WTC11 (cell line): Measurements from ENCODE around the gene UNC93B1. TPM values are rescaled to one million over a fixed set of nuclear protein-coding genes. Genes with fewer than 3 reads are reported as not detected.
A peak's percentile ranks its signal among the peaks of the same experiment; 100 is the strongest.
"Not testable (repeated sequence)": the region's sequence is repeated elsewhere in the genome, so short reads cannot be mapped to it uniquely, and the experiment has no call there.

ENCODE experiments used
- ATAC-seq: fragments of 200-7000 bp; cut with Tn5 transposase; 2 replicates; pipeline ENCODE4 v1.10.0; 2021; ENCODE audit warnings: mild to moderate bottlenecking, moderate library complexity
- CTCF ChIA-PET: fragments of 300-600 bp; sonication (Branson Sonifier 250); formaldehyde crosslinking; loops from one replicate; lab custom pipeline; 2021; ENCODE audit warnings: antibody characterized with exemption; lab: Charles Lee
- POLR2A ChIA-PET: fragments of 350-600 bp; sonication (Branson Sonifier 250); formaldehyde crosslinking; loops from one replicate; lab custom pipeline; 2021; ENCODE audit warnings: antibody characterized with exemption; lab: Charles Lee
- DNase-seq: peaks from one replicate; pipeline ENCODE4 v3.0.0; 2021; ENCODE audit warnings: low spot score
- H3K27ac Mint-ChIP-seq: 2 replicates; pipeline ENCODE4 v1.8.0; 2021; ENCODE audit warnings: mixed read lengths
- H3K27me3 Mint-ChIP-seq: 2 replicates; pipeline ENCODE4 v1.8.0; 2021; ENCODE audit warnings: low read depth, mild to moderate bottlenecking, moderate library complexity, mixed read lengths
- H3K36me3 Mint-ChIP-seq: 2 replicates; pipeline ENCODE4 v1.8.0; 2021; ENCODE audit warnings: mixed read lengths
- H3K4me1 Mint-ChIP-seq: 2 replicates; pipeline ENCODE4 v1.8.0; 2022; ENCODE audit warnings: mixed read lengths
- H3K4me3 Mint-ChIP-seq: 2 replicates; pipeline ENCODE4 v1.8.0; 2021; ENCODE audit warnings: mild to moderate bottlenecking, moderate library complexity, mixed read lengths
- H3K9me3 Mint-ChIP-seq: 2 replicates; pipeline ENCODE4 v1.8.0; 2021; ENCODE audit warnings: mixed read lengths
- NR2C2 ChIP-seq: sonication (generic); formaldehyde crosslinking; IDR thresholded peaks from 2 replicates; pipeline ENCODE4 v1.8.0; 2022; ENCODE audit warnings: mild to moderate bottlenecking, missing genetic modification reagents
- total RNA-seq: library from RNA; stranded (reverse); gene quantifications from 3 replicates; pipeline ENCODE4 v1.2.3, GENCODE V29; 2021
- TF ChIP-seq, protein P1 (sequence below): fragments of 200-600 bp; IDR thresholded peaks from 2 replicates; pipeline ENCODE4 v1.8.0; 2022; ENCODE audit warnings: antibody characterized with exemption
- TF ChIP-seq, protein P2 (sequence below): sonication (generic); formaldehyde crosslinking; IDR thresholded peaks from 2 replicates; pipeline ENCODE4 v1.8.0; 2022; ENCODE audit warnings: mild to moderate bottlenecking, missing genetic modification reagents
- TF ChIP-seq, protein P3 (sequence below): sonication (generic); formaldehyde crosslinking; IDR thresholded peaks from 2 replicates; pipeline ENCODE4 v1.8.1; 2023; ENCODE audit warnings: mild to moderate bottlenecking, moderate library complexity, missing genetic modification reagents

The UNC93B1 gene
- total RNA-seq, 1 experiment from 2014 or later: 27.9 TPM

DNA sequence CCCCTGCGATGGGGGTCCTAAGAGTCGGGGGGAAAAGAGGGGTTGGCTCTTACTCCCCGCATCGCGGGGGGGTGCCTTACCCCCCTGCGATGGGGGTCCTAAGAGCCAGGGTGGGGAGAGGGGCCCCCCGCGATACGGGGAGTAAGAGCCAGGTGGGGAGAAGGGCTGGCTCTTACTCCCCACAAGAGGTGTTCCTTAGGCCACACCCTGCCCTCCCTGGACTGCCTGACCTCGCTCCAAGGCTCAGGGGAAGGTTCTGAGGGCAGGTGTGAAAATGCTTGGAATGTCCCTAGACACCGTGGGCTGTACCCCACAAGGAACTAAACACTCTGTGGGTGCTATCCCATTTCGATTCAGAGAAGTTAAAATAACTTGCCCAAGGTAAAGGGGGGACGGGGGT, 7.8 kb downstream of the UNC93B1 start:
- peaks cover 17% of the 10 kb centered on the region for H3K4me1 Mint-ChIP-seq
- peaks cover 8% of the 10 kb centered on the region for H3K27me3 Mint-ChIP-seq
- H3K4me3 Mint-ChIP-seq: peak overlapping the region; percentile 75
- ATAC-seq (no peak), DNase-seq (no peak)
- no peaks in the 10 kb centered on the region for H3K9me3 Mint-ChIP-seq
- no peak overlapping the region for H3K27ac Mint-ChIP-seq
- ChIA-PET POLR2A (no interaction called here), CTCF (interaction anchor here (0.6 to 2.1 kb wide), 6 partner anchors 14 to 366 kb away, joined by 3 to 17 read pairs (median 7); partner anchors contain the start of genes ALDH3B1 and NUDT8)
- TF ChIP-seq NR2C2: no peak
- no peaks in the 10 kb centered on the region for H3K36me3 Mint-ChIP-seq

DNA sequence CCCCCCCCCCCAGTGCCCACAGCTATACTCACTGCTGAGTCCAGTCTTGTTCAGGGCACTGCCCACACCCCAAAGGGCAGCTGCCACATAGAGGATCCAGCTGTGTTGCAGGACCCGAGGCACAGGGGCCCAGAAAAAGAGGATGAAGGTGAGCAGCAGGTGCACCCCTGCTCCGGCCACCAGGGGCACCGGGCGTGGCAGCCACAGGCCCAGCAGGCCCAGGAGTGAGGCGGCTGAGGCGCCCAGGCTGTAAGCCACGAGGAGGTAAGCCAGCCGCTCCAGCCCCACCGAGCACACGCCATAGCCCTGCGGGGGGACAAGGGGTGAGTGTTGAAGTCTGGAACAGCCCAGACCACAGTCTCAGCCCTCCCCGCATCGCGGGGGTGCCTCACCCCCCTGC, 8.3 kb downstream of the UNC93B1 start:
- H3K27me3 Mint-ChIP-seq, DNase-seq, CTCF ChIA-PET, POLR2A ChIA-PET, H3K9me3 Mint-ChIP-seq, H3K27ac Mint-ChIP-seq, H3K36me3 Mint-ChIP-seq, H3K4me3 Mint-ChIP-seq, ATAC-seq: not testable (repeated sequence)
- peaks cover 17% of the 10 kb centered on the region for H3K4me1 Mint-ChIP-seq

DNA sequence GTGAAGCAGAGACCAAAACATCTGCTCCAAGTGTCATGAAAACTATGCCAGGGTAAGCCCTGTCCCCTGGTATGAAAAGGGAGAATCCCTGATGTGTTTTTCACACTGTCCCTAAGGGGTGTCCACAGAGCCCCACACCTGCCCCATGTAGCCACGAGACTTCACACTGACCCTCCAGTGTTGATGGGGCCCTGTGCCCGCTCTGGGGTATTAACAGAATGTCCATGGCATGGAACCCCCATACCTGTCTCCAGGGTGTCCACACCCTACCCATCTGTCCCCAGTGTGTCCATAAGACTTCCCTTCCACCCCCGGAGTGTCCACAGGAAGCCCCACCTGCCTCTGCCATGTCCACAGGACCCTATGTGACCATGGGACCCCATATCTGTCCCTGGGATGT, 8.8 kb downstream of the UNC93B1 start:
- not testable (repeated sequence) for DNase-seq, H3K9me3 Mint-ChIP-seq

DNA sequence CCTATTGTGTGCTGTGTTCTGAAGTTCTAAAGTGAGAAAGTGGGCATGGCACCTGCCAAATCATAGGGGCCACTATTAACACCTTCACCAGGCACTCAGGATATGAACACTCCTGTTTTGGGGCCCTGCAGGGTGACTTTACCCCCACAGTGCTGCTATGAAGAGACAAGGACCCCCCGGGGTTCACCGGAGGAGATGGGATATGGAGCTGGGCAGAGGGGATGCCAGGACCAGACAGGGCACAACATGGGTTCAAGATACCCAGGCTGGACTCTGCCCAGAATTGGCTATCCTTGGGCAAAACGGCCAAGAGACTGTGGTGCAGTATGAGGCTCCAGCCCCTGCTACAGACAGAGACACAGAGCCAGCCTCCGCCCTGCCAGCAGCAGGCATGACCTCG, 9.5 kb downstream of the UNC93B1 start:
- H3K27me3 Mint-ChIP-seq: peaks cover 10% of the 10 kb centered on the region
- POLR2A ChIA-PET, H3K9me3 Mint-ChIP-seq, DNase-seq, H3K27ac Mint-ChIP-seq, H3K4me3 Mint-ChIP-seq, H3K36me3 Mint-ChIP-seq, ATAC-seq: not testable (repeated sequence)
- CTCF ChIA-PET: interaction anchor here (0.6 to 3.1 kb wide), 11 partner anchors 9 to 690 kb away, joined by 3 to 17 read pairs (median 3); partner anchors contain the start of genes ALDH3B1 and UNC93B1
- H3K4me1 Mint-ChIP-seq: peaks cover 17% of the 10 kb centered on the region

More for the DNA sequence above, 8.8 kb downstream of the UNC93B1 start:
- H3K36me3 Mint-ChIP-seq, ATAC-seq, H3K27me3 Mint-ChIP-seq, H3K27ac Mint-ChIP-seq, H3K4me3 Mint-ChIP-seq, POLR2A ChIA-PET: not testable (repeated sequence)
- H3K4me1 Mint-ChIP-seq: peaks cover 17% of the 10 kb centered on the region
- CTCF ChIA-PET: interaction anchor here (3.1 kb wide), 1 partner anchor 40 kb away, joined by 17 read pairs; no protein-coding TSS in a partner anchor

DNA sequence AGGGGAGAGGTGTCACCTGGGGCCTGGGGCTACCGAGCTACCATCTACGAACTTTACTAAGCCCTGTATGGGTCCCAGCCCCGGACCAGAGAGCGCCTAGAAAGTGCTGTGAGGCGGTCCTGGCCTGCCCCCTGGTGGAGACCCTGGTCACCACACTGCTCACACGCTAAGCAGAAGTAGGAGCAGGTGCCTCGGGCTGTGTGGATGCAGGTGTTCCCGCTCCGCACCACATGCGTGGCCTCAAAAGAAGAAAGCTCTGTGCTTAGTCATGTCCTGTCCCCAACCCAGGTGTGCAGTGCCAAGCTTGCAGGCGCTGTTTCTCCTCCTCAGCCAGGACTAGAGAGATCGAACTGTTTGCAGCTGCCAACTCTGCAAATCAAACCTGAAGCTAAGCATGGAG, 10.1 kb downstream of the UNC93B1 start:
- ATAC-seq, POLR2A ChIA-PET, H3K27ac Mint-ChIP-seq, H3K9me3 Mint-ChIP-seq, H3K4me3 Mint-ChIP-seq: not testable (repeated sequence)
- peaks cover 17% of the 10 kb centered on the region for H3K4me1 Mint-ChIP-seq
- CTCF ChIA-PET: interaction anchor here (0.6 to 3.1 kb wide), 12 partner anchors 9 to 689 kb away, joined by 3 to 17 read pairs (median 4); partner anchors contain the start of genes ALDH3B1 and UNC93B1
- TF ChIP-seq, protein P1, sequence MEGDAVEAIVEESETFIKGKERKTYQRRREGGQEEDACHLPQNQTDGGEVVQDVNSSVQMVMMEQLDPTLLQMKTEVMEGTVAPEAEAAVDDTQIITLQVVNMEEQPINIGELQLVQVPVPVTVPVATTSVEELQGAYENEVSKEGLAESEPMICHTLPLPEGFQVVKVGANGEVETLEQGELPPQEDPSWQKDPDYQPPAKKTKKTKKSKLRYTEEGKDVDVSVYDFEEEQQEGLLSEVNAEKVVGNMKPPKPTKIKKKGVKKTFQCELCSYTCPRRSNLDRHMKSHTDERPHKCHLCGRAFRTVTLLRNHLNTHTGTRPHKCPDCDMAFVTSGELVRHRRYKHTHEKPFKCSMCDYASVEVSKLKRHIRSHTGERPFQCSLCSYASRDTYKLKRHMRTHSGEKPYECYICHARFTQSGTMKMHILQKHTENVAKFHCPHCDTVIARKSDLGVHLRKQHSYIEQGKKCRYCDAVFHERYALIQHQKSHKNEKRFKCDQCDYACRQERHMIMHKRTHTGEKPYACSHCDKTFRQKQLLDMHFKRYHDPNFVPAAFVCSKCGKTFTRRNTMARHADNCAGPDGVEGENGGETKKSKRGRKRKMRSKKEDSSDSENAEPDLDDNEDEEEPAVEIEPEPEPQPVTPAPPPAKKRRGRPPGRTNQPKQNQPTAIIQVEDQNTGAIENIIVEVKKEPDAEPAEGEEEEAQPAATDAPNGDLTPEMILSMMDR: peak; percentile 81
- TF ChIP-seq, protein P2, sequence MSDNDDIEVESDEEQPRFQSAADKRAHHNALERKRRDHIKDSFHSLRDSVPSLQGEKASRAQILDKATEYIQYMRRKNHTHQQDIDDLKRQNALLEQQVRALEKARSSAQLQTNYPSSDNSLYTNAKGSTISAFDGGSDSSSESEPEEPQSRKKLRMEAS (CRISPR knock-in tag): peak; percentile 69; the same call in 1 of the 2 replicates
- TF ChIP-seq, protein P3, sequence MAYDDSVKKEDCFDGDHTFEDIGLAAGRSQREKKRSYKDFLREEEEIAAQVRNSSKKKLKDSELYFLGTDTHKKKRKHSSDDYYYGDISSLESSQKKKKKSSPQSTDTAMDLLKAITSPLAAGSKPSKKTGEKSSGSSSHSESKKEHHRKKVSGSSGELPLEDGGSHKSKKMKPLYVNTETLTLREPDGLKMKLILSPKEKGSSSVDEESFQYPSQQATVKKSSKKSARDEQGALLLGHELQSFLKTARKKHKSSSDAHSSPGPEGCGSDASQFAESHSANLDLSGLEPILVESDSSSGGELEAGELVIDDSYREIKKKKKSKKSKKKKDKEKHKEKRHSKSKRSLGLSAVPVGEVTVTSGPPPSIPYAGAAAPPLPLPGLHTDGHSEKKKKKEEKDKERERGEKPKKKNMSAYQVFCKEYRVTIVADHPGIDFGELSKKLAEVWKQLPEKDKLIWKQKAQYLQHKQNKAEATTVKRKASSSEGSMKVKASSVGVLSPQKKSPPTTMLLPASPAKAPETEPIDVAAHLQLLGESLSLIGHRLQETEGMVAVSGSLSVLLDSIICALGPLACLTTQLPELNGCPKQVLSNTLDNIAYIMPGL (CRISPR knock-in tag): 0 out of 2 replicates have a peak, but pooled peaks have one; percentile 23
- TF ChIP-seq, all 79 proteins: peak for 3; not testable (repeated sequence) for 76
- peaks cover 10% of the 10 kb centered on the region for H3K27me3 Mint-ChIP-seq
- peak; percentile 72 for DNase-seq
- not testable (repeated sequence) for H3K36me3 Mint-ChIP-seq

DNA sequence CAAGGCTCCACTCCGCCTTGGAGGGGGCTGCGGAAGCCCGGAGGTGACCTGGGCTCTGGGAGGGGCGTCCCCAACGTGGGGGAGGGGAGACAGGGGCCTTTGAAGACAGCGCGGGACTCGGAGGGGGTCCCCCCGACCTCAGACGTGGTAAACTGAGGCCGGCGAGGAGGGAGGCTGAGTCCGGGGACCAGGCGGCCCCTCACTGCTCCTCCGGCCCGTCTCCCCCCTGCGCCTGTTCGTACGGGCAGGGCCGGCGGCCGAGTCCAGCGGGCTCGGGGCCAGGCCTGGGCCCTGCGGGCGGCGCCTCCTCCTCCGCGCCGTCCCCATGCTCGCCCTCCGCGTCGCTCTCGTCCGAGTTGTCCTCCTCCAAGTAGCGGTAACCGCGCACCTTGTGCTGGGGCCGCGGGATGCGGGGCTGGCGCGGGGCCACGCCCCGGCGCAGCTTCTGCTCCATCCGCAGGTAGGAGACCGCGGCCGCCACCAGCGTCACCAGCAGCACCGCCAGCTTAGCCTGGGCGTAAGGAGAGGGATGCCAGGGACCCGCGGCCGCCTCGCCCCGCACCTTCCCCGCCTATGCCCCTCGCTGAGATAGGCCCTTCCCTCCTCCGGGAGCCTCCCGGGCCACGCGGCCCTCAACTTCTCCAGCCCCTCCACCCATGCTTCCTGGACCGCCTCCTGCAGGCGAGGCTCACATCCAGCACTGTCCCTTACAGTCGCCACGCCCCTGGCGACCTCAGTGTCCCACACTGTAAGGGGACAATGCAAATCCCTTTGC, 12.4 kb downstream of the UNC93B1 start:
- H3K27me3 Mint-ChIP-seq, ATAC-seq, CTCF ChIA-PET, POLR2A ChIA-PET, H3K36me3 Mint-ChIP-seq, H3K9me3 Mint-ChIP-seq, H3K27ac Mint-ChIP-seq: not testable (repeated sequence)
- Mint-ChIP-seq H3K4me1 (peaks cover 13% of the 10 kb centered on the region), H3K4me3 (peak overlapping the region; percentile 74)
- TF ChIP-seq, protein P3 (CRISPR knock-in tag): peak; percentile 35; the same call in 1 of the 2 replicates
- peak; percentile 60 for DNase-seq
